ENCODE data around the gene RBMS3.
"Not testable (repeated sequence)": the region's sequence is repeated elsewhere in the genome, so short reads cannot be mapped to it uniquely, and the experiment has no call there.

RBMS3 gene

DNA sequence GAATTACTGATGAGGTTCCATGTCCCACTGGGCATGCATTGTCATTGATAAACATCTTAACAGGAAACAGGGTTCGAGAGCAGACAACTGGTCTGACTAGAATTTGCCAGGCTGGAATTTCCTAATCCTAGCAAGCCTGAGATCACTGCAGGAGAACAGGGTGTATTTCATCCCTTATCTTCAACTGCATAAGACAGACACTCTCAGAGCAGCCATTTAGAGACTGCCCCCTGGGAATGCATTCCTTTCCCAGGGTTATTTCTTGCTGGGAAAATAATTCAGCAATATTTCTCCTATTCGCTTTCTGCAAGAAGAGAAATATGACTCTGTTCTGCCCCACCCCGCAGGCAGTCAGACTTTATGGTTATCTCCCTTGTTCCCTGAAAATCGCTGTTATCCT is 113.1 kb downstream of the RBMS3 start:
- DNase-seq = not testable (repeated sequence)

DNA sequence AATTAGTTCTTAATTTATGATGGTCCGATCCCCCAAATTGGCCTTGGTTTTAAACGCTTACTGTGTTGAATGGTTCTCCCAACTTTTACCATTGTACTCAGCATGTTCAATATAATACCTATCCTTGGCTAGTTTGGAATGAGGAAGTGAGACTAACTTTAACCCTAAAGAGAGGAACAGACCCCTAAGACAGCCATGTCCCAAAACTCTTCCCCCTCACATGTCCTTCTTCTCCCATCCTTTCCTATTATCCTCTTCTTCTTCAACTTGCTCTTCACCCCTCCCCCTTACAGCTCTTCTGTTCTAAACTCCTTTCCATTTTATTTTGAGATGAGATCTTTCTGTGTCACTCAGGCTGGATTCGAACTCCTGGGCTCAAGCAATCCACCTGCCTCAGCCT is 116.5 kb downstream of the RBMS3 start:
- DNase-seq = no peak

DNA sequence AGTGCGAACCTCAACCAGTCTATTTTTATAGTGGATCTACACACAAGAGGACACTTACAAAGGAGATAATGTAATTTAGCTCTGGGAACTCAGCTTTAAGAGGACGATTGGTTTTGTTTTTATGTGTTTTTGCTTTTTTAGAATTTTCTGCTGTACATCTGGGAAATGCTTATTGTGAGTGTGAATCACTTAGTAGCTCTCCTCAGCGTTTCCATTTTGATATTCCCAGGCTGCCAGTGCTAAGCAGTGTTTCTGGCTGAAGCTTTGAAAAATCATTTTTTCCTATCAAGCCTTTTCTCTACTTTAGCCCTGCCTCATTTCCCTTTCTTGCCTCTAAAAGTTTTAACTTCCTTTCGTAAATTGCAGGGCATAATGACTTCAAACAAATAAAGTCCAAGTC is 117.9 kb downstream of the RBMS3 start:
- no peak for DNase-seq

DNA sequence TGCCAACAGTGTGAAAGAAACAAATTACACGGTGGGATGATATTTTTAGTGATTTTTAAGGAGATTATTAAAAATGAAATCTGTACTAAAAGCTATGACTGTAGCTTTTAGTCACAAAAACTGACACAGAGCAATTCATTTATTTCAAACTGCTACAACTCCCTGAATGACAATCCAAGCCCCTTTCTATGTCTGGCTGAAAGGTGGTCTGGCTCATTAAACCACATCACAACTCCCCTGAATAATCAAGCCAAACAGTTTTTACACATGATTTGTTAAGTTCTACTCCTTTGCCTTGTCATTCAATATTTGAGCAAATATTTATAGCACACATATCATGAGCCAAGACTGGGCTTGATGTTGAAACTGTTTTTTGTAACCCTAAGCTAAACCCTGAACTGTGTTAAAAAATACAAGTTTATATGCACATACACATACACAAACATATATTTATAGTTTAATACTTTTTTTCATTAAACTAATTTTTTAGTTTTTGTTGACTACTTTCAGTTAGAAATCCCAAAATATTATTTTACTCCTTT is 125.5 kb downstream of the RBMS3 start:
- no peak for DNase-seq

DNA sequence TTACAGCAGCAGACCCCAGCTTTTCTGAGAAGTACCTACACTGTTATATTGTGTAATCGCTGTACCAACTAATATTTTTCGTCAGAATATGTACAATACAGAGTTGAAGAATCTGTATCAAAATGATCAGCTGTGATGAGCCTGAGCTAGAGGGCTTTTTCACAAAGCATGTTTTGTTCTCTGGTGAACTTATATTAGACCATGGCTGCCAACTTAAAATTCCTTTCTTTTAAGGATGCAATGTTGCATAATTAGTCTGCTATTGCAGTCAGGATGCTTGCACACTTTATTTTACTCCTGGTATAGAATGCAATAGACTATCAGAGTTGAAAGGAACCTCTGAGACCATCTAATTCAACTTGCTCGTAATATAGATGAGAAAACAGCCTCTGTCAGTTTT is 127.8 kb downstream of the RBMS3 start:
- DNase-seq = no peak

DNA sequence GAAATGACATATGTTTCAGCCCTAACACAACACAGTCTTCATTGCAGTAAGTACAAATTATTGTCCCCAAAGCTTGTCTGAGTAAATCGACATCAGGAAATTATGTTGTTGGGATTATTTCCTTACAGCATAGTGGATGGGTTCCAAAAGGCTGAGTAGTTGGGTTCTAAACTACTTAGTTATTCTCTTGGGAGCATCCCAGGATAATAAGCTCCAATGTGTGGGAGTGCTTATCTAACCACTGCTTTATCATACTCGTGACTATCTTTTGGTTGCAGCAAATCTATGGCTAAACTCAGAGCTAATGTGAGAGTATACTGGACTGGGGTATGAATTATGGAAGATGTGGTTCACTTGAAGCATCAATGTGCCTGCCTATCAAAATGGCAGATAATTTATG is 128.5 kb downstream of the RBMS3 start:
- DNase-seq = no peak

DNA sequence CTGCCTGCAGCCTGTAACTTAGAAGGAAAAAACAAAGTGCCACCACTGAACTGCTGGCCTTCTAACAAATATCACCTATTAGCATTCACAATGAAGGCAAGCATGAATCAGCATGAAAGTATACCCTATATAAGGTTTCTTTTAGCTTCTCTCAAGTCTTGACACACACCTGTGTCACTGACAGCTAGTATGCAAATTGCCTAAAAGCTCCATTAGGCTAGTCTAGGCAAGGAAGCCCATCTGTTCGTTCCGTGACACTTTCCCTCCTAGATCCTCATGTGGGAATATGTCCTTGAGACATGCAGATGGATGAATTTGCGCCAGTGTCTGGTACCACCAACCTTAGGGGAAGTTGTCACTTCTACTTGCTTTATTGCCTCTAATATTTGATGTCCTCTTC is 129.3 kb downstream of the RBMS3 start:
- DNase-seq = no peak

DNA sequence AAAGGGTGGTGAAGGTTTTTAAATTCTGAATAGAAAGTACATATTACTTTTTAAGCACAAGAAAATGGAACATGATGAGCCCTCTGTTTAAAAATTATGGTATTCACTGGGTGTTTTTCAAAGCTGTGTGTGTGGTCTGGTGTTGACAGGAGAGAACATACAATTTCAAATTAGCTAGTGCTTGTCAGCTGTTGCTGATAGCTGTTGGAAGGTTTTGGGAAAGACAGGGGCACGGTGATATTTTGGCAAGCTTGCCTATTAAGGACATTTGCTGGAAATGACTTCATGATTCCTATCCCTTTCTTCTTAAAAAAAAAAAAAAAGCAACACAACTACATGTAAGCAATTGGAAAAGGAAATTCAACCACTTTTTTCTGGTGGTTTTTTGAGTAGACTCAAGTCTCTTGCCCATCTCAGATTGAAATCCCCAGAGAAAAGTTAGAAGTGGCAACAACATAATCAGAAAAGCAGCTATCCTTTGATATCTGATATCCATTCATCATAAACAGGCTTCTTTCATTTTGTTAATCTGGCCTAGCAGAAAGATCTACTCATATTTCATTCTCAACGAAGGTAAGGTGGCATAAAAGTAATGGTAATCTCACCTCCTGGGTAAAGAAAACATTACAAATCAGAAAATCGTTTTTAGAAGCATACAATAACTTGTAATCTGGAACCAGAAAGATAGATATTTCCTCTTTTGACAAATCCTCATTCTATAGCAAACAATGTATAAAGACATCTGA is 130.0 kb downstream of the RBMS3 start:
- no peak for DNase-seq

DNA sequence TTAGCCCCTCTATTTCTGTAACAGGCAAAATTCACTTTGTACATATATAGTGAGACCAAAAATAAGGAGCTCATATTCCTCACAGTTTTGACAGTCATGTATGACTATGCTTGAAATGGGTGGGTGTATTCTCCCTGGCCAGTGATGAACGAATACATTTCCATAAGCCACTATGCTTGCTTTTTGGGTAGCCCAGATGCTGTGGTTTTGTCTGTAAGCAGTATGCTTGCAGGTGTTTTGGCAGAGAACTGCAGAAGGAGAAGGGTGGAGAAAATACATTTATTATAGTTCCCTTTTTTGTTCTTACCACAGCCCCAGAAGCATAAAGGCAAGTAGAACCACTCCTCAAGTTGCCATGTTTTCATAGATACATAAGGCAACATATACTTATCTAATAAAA is 131.2 kb downstream of the RBMS3 start:
- DNase-seq = no peak

DNA sequence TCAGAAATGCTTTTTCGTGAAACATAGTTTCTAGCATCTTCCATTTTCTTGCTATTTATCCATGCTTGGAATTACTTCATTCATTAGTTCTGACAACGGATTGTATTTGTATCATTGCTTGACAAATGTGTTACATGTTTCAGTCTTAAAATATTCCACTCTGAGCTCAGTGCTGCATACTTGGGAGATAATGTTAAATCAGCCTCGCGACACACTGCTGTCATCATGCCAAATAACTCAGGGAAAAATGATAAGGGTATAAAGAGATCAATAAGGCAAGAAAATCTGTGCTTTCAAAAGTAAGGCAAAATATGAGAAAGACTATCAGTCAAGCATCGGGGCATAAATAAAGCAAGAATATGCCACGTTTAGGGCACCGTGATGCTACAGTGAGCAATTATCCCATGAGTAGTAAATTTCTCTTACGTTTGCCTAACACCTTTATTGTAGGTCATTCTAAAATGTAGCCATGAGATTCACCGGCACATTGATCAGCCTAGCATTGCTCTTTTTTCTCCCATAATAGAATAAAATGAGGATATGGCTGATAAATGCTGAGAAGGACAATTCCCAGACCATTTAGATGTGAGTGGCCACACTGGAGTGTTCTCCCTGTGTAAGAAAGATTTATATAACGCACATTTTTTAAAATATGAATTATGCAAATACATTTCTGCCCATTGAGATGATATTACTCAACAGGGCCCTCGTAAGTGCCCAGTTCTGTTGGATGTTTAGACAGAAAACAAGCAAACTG is 133.8 kb downstream of the RBMS3 start:
- DNase-seq = no peak

DNA sequence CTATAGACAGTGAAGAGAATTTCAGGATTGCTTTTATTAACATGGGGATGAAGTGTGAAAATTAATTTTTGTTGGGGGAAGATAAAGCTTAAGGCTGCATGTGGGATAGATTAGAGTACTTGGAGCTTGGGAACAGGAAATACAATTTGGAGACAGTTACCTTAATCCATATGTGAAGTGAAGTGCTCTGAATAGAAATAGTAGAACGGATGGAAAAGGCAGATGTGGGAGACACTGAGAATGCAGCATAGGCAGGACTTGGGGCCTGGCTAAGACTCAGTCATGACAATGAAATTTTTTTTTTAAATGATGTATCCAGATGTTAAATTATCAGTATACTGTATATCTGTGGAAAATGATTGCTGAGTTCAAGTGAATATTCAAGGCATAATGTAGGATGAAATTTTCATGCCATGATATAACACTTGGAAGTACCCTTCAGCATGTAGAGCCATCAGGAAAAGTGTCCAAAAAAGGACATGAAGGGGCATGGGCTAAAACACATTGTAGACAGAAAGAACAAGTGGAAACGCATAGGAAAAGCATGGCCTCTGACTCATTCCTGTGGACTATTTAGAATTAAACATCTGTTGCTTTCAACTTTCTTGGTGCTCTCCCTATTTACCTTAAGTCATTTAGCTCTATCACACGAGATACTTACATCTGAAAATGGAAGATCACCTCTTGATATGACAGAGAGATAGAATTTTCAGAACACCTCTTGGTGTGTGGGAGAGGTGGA is 134.8 kb downstream of the RBMS3 start:
- no peak for DNase-seq

DNA sequence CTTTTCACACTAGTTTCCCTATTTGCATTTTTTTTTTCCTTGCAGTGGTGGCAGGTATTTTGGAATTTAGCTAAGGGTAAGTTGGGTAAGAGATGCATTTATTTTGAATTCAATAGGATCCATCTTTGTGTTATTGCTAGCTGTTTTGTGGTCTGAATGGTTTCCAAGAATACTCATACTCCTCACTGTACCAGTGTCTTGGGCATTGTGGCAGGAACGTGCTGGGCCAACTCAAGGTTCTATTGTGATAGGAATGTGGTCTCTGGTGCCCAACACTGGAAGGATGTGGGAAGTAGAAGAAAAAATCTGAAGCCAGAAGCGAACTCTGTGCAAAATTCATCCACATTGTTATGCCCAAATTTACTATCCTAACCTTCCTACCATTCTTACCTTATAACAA is 135.6 kb downstream of the RBMS3 start:
- no peak for DNase-seq

DNA sequence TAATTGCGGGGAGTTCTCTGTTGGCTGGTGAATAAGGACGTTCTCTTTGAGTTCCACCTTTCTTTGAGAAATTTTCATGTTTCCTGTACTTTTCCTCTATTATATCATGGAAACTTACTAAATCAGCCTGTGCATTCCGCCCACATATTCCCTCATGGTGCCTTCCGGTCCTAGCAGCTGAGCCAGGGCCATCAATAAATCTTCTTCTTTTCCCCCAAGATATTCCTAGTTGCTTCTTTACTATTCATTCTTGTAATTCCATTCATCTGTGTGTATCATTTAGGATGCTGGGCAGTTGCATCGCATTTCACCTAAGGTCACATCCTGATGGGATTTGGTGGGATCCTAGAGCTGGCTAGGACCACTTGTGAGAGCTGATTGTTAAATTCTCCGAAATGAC is 139.2 kb downstream of the RBMS3 start:
- DNase-seq = no peak

DNA sequence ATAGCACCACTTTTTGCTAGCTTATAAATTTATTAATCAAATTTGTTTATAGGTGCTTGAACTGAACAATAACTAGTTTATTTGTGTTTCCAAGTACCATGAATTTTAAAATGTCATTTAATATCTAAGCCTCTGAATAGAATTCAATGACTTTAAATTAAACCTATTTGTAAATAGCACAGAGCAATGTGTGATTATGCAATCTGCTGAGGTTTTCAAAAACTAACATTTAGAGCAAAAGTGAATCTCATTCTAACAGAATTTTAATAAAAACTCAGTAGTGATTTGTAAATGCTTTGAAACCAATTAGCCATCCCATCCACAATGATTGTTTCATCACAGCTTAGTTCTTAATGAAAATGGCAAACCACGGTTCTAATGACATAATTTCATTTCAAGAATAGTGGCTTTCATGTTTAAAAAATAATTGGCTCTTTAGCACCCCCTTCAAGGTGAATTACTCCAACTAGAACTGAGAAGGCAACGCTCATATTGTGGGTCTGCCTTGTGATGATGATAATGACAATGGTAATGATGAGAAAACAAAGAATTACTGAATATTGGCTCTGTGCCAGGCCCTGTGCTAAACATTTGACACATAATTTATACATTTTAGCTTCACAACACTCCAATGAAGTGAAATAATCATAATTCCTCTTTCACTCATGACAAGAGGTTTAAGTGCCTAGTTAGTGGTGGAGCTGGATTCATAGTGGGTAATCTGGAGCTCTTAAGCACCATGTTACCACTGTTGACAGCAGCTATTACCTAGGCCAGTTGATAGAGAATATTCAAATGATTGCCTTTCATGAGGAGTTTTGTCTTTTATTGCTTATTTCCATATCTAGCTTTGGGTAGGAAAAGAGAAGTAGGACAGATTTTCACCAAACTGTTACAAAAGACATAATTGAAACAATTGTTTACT is 145.7 kb downstream of the RBMS3 start:
- no peak for DNase-seq

DNA sequence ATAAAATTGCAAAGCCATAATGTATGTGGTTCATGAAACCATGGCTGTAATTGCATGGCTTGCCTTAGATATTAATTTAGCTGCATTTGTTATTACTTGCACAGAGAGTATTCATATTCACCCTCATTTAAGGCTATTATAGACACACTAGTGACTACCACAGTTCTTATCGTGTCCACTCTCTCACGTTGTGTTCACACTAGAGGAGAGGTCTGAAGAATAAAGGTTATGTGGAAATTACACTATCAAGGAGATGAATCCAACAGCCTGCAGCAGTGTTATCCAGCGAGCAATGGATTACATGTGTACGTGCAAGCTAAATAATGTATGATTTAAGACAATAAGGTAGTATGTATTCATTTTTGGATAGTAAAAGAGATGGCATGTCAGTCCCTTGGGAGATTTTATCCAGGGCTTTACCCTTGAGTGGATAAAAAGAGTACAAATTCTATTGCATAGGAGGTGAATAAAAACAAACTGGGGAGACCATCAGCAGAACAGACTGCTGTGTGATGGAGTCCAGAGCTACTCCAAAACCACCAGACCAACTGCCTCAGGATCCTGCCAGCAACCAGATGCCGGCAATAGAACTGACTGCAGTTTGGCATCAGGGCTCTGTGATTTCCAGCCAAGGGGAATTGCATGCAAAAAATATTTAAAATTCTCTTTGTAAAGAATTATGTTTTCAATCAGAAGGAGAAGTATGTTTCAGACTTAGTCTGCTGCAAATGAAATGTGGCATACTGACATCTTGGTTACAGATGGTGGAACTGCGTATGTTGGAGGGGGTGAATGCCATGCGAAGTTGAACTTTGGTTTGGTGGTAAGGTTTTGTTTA is 146.6 kb downstream of the RBMS3 start:
- no peak for DNase-seq

DNA sequence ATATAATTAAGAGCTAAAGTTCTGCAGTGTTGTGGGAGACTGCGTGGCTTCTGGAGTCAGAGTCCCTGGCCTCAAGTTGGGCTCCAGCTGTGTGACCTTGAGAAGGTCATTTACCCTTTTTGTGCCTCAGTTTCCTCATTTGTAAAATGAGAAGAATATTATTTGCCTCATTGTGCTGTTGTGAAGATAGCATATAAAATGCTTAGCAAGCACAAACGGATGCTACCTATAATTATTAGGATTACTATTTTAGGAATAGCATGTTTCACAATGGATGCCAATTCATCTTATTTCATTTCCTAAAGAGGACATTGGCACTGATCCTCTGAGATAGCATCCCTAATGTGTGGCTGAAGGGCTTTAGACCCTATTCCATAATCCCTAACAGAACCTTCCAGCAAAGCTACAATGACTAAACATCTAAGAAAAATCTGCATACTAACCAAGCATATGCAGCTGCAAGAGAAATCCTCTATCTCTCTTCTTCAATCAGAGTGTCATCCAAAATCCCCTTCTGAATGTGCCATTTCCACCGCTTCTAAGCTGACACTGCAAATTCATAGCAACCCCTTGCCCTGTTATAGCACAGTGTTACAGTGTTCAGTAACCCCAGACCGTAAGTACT is 148.3 kb downstream of the RBMS3 start:
- DNase-seq = no peak

DNA sequence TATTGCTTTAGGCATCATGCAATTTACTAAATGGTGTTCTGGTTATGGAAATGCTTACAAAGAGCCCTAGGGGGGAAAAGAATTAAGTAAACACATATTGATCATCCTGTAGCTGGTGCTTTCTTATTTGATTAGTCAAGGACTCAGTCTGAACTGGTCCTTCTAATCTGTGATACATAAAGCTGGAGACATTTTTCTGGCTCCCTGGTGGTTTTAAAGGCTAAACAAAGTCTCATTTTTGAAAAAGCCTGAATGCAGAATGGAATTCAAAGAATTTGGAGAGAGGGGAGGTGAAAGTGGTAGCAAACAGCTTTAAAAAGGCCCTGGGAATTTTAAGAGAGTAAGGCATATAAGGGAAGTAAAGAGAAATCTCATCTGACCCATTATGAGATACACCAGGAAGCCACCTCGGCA is 149.7 kb downstream of the RBMS3 start:
- DNase-seq = no peak

DNA sequence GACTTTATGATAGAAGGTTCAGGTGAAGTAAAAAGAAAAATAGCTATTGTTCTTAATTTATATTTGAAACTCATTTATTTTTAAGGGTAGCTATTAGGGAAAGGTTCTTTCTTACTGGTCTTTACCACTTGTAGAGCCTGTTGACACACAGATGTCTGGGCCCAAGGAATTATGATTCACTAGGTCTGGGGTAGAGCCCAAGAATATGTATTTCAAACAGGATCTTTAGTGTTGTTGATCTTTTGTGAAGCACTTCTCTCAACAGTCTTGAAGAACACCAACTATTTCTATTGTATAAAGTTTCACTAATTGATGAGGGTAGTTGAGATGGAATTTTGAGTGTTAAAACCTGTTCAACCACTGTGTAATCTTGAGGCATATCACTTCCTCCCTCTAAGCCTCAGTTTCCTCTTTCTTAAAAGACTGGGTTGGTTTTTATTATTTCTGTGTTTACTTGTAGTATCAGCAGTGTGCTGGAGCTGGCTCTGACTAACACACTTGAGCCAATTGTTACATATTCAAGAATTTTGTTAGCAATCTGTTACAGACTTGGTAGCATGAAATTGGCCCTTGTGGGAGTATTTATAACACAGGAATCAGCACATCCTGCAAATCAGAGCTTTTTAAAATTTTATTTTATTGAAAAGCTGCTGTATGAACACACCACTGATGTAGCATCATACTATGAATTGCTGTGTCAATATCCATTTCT is 155.9 kb downstream of the RBMS3 start:
- DNase-seq = no peak

DNA sequence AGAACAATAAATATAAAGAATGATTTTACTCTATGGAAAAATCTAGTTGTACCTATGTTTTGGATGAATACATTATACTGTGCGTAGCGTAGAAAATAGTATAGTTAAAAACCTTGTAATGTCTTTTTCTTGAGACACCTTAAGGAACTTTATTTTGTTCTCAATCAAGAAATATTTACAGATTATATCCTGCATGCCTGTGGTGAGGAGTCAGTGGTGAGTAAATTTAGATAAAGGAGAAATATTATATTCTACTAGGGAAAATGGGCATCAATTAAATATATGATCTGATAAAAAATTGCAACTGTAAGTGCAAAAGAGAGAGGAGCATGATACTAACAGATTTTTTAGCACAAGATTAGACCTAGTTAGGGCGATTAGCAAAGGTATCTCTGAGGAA is 157.7 kb downstream of the RBMS3 start:
- DNase-seq = no peak

Measured in stimulated activated naive CD4-positive, alpha-beta T cell (primary cell).